SK-N-SH treated with all-trans-retinoic acid at 6 μM for 48 hours (cell line): ENCODE measurements around the gene BRICD5.
"Not testable (repeated sequence)": the region's sequence is repeated elsewhere in the genome, so short reads cannot be mapped to it uniquely, and the experiment has no call there.

Experiments
- ATAC-seq: fragments of 200-7000 bp; cut with Tn5 transposase; 3 replicates; pipeline ENCODE4 v1.9.1; 2020; ENCODE audit warnings: mild to moderate bottlenecking, moderate library complexity
- ARNTL ChIP-seq: fragments of 450-650 bp; formaldehyde crosslinking; IDR thresholded peaks from 2 replicates; pipeline ENCODE4 v1.5.0; 2020; ENCODE audit warnings: low read depth, mild to moderate bottlenecking, moderate library complexity, borderline replicate concordance
- BACH2 ChIP-seq: fragments of 250-450 bp; sonication (Bioruptor Pico); IDR thresholded peaks from 2 replicates; pipeline ENCODE4 v1.9.0; 2021; ENCODE audit warnings: mild to moderate bottlenecking, borderline replicate concordance
- CSDC2 ChIP-seq: fragments of 250-450 bp; sonication (Bioruptor Pico); IDR thresholded peaks from 2 replicates; pipeline ENCODE4 v1.5.0; 2020; ENCODE audit warnings: mild to moderate bottlenecking, moderate library complexity
- ESRRG ChIP-seq: fragments of 250-450 bp; sonication (Bioruptor Pico); IDR thresholded peaks from 2 replicates; pipeline ENCODE4 v1.6.1; 2021; ENCODE audit warnings: mild to moderate bottlenecking
- GLIS3 ChIP-seq: fragments of 250-450 bp; sonication (Bioruptor Pico); IDR thresholded peaks from 2 replicates; pipeline ENCODE4 v1.5.0; 2020; ENCODE audit warnings: mild to moderate bottlenecking, moderate library complexity
- OSR1 ChIP-seq: fragments of 250-450 bp; sonication (Bioruptor Pico); IDR thresholded peaks from 2 replicates; pipeline ENCODE4 v1.8.0; 2022; ENCODE audit warnings: moderate library complexity, mild to moderate bottlenecking, inconsistent platforms
- PPARA ChIP-seq: fragments of 250-450 bp; sonication (Bioruptor Pico); IDR thresholded peaks from 2 replicates; pipeline ENCODE4 v1.5.0; 2020; ENCODE audit warnings: mild to moderate bottlenecking, borderline replicate concordance
- RARB ChIP-seq: fragments of 250-450 bp; sonication (Bioruptor Pico); IDR thresholded peaks from 2 replicates; pipeline ENCODE4 v1.8.0; 2021; ENCODE audit warnings: mild to moderate bottlenecking, moderate library complexity
- SNAI2 ChIP-seq: fragments of 250-450 bp; sonication (Bioruptor Pico); IDR thresholded peaks from 2 replicates; pipeline ENCODE4 v1.5.0; 2020; ENCODE audit warnings: mild to moderate bottlenecking, moderate library complexity
- TCF4 ChIP-seq: fragments of 250-450 bp; sonication (Bioruptor Pico); IDR thresholded peaks from 2 replicates; pipeline ENCODE4 v1.8.0; 2021; ENCODE audit warnings: mild to moderate bottlenecking, moderate library complexity, borderline replicate concordance
- TOX ChIP-seq: fragments of 250-450 bp; sonication (Bioruptor Pico); IDR thresholded peaks from 2 replicates; pipeline ENCODE4 v1.8.0; 2021; ENCODE audit warnings: mild to moderate bottlenecking, moderate library complexity, borderline replicate concordance
- ZC3H10 ChIP-seq: fragments of 250-450 bp; sonication (Bioruptor Pico); IDR thresholded peaks from 2 replicates; pipeline ENCODE4 v1.5.1; 2021; ENCODE audit warnings: mild to moderate bottlenecking, moderate library complexity
- ZFP3 ChIP-seq: fragments of 250-450 bp; sonication (Bioruptor Pico); IDR thresholded peaks from 2 replicates; pipeline ENCODE4 v1.5.0; 2020; ENCODE audit warnings: mild to moderate bottlenecking, moderate library complexity
- ZFP30 ChIP-seq: fragments of 450-650 bp; formaldehyde crosslinking; IDR thresholded peaks from 2 replicates; pipeline ENCODE4 v1.5.0; 2022; ENCODE audit warnings: mild to moderate bottlenecking, moderate library complexity
- ZNF565 ChIP-seq: fragments of 450-650 bp; formaldehyde crosslinking; conservative IDR thresholded peaks from 2 replicates; pipeline ENCODE4 v1.5.0; 2020; ENCODE audit warnings: low read depth, mild to moderate bottlenecking, moderate library complexity
- ZNF8 ChIP-seq: fragments of 450-650 bp; formaldehyde crosslinking; IDR thresholded peaks from 2 replicates; pipeline ENCODE4 v1.5.0; 2020; ENCODE audit warnings: mild to moderate bottlenecking, moderate library complexity
- TF ChIP-seq, protein P1 (sequence below): fragments of 250-450 bp; sonication (Bioruptor Pico); IDR thresholded peaks from 2 replicates; pipeline ENCODE4 v1.8.0; 2020; ENCODE audit warnings: mild to moderate bottlenecking, moderate library complexity, borderline replicate concordance
- TF ChIP-seq, protein P2 (sequence below): fragments of 250-450 bp; sonication (Bioruptor Pico); IDR thresholded peaks from 2 replicates; pipeline ENCODE4 v1.8.0; 2021; ENCODE audit warnings: low read depth, mild to moderate bottlenecking, moderate library complexity, borderline replicate concordance
- TF ChIP-seq, protein P3 (sequence below): fragments of 250-450 bp; sonication (Bioruptor Pico); IDR thresholded peaks from 2 replicates; pipeline ENCODE4 v1.5.0; 2020; ENCODE audit warnings: mild to moderate bottlenecking, moderate library complexity
- TF ChIP-seq, protein P4 (sequence below): fragments of 250-450 bp; sonication (Bioruptor Pico); IDR thresholded peaks from 2 replicates; pipeline ENCODE4 v1.5.1; 2020; ENCODE audit warnings: low read depth, mild to moderate bottlenecking, moderate library complexity
- TF ChIP-seq, protein P5 (sequence below): fragments of 250-450 bp; sonication (Bioruptor Pico); IDR thresholded peaks from 2 replicates; pipeline ENCODE4 v1.5.1; 2021; ENCODE audit warnings: mild to moderate bottlenecking, moderate library complexity

BRICD5 gene

DNA sequence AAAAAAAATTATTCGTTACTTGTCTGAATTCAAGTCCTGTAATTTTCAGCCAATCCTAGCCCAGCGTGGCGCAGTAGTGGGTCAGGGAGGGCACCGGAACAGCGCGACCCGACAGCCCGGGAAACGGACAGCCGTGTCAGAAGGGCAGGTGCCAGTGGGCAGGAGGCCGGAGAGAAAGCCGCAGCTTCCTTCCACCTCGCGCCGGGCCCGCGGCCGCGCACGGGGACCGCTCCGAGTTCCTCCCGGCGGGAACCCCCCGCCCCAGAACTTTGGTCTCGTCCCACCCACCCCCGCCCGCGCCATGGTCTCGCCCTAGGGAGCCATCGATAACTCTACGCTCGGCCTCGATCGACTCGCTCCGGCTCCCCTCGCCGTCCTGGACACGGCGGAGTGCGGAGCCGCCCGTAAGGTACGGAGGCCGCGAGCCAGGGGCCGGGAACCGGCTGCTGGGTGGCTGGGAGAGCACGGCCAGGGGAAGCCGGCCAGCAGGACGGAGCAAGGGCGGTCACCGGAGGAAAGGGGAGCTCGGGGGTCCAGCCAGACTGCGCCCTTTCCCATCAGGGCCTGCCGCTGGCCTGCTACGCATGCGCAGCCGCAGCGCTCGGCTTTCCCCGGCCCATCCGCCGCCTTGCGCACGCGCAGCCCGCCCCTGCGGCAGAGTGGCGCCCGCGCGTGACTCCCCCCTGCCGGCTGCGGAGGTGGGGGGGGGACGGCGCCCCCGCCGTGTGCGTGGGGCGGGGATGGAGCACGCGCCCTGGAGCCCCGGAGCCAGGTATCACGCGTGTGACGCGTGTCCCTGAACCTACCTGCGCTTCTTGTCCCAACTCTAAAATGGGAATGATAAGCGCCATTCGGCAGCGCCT is 5.3 kb downstream of the BRICD5 start, which contains the start of gene MLST8:
Gene MLST8 (plus strand): TSS at position 351 of the 863 bp plus-strand sequence. CDS start 632 bp downstream, outside the sequence.
- TF ChIP-seq, protein P1, sequence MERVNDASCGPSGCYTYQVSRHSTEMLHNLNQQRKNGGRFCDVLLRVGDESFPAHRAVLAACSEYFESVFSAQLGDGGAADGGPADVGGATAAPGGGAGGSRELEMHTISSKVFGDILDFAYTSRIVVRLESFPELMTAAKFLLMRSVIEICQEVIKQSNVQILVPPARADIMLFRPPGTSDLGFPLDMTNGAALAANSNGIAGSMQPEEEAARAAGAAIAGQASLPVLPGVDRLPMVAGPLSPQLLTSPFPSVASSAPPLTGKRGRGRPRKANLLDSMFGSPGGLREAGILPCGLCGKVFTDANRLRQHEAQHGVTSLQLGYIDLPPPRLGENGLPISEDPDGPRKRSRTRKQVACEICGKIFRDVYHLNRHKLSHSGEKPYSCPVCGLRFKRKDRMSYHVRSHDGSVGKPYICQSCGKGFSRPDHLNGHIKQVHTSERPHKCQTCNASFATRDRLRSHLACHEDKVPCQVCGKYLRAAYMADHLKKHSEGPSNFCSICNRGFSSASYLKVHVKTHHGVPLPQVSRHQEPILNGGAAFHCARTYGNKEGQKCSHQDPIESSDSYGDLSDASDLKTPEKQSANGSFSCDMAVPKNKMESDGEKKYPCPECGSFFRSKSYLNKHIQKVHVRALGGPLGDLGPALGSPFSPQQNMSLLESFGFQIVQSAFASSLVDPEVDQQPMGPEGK = 0 out of 2 replicates have a peak, but pooled peaks have one; percentile 37
- no peak for TF ChIP-seq SNAI2
- ATAC-seq = peak; percentile 75

DNA sequence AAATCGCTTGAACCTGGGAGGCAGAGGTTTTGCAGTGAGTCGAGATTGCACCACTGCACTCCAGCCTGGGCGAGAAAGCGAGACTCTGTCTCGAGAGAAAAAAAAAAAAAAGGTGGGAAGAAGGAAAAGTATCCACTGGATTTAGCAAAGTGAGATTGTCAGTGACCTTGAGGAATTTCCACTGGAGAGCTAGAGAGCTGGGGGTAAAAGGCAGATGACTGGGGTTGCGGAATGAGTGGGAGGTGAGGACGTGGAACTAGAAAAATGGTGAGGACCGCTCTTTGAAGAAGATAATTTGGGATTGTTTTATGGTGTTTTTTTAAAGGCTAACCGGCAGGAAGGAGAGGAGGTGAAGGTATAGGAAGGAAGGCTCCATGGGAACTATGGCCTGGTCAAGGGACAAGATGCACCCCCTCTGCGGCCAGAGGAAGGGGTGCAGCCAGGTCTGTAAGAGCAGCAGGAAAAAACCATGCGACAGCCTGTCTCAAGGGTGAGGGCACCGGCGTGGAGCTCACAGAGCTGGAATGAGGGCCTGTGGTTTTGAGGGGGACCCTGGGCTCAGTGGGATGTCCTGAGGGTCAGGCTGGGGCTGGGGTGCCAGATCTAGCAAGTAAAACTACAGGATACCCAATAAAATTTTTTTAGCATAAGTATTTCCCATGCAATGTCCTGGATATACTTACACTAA is 6.1 kb downstream of the BRICD5 start:
- TF ChIP-seq, protein P2, sequence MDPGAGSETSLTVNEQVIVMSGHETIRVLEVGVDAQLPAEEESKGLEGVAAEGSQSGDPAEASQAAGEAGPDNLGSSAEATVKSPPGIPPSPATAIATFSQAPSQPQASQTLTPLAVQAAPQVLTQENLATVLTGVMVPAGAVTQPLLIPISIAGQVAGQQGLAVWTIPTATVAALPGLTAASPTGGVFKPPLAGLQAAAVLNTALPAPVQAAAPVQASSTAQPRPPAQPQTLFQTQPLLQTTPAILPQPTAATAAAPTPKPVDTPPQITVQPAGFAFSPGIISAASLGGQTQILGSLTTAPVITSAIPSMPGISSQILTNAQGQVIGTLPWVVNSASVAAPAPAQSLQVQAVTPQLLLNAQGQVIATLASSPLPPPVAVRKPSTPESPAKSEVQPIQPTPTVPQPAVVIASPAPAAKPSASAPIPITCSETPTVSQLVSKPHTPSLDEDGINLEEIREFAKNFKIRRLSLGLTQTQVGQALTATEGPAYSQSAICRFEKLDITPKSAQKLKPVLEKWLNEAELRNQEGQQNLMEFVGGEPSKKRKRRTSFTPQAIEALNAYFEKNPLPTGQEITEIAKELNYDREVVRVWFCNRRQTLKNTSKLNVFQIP (CRISPR knock-in tag) = no peak
- TF ChIP-seq, protein P3, sequence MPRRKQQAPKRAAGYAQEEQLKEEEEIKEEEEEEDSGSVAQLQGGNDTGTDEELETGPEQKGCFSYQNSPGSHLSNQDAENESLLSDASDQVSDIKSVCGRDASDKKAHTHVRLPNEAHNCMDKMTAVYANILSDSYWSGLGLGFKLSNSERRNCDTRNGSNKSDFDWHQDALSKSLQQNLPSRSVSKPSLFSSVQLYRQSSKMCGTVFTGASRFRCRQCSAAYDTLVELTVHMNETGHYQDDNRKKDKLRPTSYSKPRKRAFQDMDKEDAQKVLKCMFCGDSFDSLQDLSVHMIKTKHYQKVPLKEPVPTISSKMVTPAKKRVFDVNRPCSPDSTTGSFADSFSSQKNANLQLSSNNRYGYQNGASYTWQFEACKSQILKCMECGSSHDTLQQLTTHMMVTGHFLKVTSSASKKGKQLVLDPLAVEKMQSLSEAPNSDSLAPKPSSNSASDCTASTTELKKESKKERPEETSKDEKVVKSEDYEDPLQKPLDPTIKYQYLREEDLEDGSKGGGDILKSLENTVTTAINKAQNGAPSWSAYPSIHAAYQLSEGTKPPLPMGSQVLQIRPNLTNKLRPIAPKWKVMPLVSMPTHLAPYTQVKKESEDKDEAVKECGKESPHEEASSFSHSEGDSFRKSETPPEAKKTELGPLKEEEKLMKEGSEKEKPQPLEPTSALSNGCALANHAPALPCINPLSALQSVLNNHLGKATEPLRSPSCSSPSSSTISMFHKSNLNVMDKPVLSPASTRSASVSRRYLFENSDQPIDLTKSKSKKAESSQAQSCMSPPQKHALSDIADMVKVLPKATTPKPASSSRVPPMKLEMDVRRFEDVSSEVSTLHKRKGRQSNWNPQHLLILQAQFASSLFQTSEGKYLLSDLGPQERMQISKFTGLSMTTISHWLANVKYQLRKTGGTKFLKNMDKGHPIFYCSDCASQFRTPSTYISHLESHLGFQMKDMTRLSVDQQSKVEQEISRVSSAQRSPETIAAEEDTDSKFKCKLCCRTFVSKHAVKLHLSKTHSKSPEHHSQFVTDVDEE (CRISPR knock-in tag) = no peak
- TF ChIP-seq TCF4 (CRISPR knock-in tag) (no peak), TOX (CRISPR knock-in tag) (no peak), ZFP30 (CRISPR knock-in tag) (no peak), OSR1 (no peak), ARNTL (no peak), GLIS3 (CRISPR knock-in tag) (no peak), ZNF8 (CRISPR knock-in tag) (no peak), ZNF565 (CRISPR knock-in tag) (no peak), CSDC2 (CRISPR knock-in tag) (no peak), ZC3H10 (no peak), BACH2 (CRISPR knock-in tag) (no peak), ESRRG (CRISPR knock-in tag) (no peak), PPARA (CRISPR knock-in tag) (no peak)
- TF ChIP-seq, protein P4, sequence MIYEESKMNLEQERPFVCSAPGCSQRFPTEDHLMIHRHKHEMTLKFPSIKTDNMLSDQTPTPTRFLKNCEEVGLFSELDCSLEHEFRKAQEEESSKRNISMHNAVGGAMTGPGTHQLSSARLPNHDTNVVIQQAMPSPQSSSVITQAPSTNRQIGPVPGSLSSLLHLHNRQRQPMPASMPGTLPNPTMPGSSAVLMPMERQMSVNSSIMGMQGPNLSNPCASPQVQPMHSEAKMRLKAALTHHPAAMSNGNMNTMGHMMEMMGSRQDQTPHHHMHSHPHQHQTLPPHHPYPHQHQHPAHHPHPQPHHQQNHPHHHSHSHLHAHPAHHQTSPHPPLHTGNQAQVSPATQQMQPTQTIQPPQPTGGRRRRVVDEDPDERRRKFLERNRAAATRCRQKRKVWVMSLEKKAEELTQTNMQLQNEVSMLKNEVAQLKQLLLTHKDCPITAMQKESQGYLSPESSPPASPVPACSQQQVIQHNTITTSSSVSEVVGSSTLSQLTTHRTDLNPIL (CRISPR knock-in tag) = no peak
- TF ChIP-seq, all 23 proteins: peak for 0
- no peak for ATAC-seq

DNA sequence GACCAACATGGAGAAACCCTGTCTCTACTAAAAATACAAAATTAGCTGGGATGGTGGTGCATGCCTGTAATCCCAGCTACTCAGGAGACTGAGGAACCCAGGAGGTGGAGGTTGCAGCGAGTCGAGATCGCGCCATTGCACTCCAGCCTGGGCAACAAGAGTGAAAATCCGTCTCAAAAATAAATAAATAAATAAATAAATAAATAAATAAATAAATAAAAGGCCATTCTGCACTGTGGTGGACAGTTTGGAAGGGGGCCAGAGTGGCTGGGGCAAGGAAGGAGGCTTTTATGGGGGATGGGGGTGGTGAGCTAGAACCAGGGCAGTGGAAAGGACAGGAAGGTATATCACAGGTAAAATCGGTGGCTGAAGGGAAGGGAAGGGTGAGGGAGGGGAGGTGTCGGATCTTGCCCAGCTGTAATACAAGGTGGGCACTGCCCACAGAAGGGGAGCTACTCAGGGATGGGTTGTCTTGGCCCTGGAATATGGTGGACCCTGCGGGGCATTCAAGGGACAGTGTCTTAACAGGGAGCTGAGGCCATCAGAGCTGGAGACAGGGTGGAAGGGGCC is 7.5 kb downstream of the BRICD5 start:
- not testable (repeated sequence) for ATAC-seq

DNA sequence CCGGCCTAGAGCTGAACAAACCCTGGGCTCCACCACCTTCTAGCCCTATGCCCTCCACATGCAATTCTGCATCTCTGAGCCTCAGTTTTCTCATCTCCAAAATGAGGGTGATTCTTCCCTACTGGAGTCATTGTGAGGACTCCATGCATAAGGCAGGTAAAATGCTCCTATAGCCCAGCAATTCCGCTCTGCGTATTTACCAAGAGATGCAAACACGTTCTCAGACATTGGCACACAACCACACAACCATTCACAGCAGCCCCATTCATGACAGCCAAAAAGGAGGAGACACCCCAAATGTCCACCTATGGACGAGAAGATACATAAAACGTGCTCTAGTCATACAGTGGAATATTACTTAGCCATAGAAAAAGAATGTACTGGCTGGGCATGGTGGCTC is 10.3 kb downstream of the BRICD5 start:
- ATAC-seq = no peak
- TF ChIP-seq ZFP3 (CRISPR knock-in tag) (no peak), ZNF565 (CRISPR knock-in tag) (no peak), OSR1 (no peak), RARB (CRISPR knock-in tag) (no peak), ZC3H10 (no peak), GLIS3 (CRISPR knock-in tag) (no peak)
- TF ChIP-seq, protein P5, sequence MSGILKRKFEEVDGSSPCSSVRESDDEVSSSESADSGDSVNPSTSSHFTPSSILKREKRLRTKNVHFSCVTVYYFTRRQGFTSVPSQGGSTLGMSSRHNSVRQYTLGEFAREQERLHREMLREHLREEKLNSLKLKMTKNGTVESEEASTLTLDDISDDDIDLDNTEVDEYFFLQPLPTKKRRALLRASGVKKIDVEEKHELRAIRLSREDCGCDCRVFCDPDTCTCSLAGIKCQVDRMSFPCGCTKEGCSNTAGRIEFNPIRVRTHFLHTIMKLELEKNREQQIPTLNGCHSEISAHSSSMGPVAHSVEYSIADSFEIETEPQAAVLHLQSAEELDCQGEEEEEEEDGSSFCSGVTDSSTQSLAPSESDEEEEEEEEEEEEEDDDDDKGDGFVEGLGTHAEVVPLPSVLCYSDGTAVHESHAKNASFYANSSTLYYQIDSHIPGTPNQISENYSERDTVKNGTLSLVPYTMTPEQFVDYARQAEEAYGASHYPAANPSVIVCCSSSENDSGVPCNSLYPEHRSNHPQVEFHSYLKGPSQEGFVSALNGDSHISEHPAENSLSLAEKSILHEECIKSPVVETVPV = no peak
- TF ChIP-seq, protein P3 (CRISPR knock-in tag) = no peak
- TF ChIP-seq, all 23 proteins: peak for 0
